GM12891 (cell line): ENCODE results near the gene HNRNPC.
"Not testable (repeated sequence)": the region's sequence is repeated elsewhere in the genome, so short reads cannot be mapped to it uniquely, and the experiment has no call there.

Experiments used
- DNase-seq: peaks from one replicate; pipeline ENCODE4 v3.0.0; 2011; ENCODE audit warnings: low spot score; ENCODE audit not compliant: insufficient read length
- FAIRE-seq: peaks from 2 replicates; lab custom pipeline; 2011; peaks lifted over from hg19 to GRCh38; lab: Jason Lieb, UNC
- PAX5 ChIP-seq: IDR thresholded peaks from 2 replicates; pipeline ENCODE4 v1.6.1; 2011; ENCODE audit warnings: low read length, moderate library complexity, mild to moderate bottlenecking; ENCODE audit not compliant: insufficient read depth, severe bottlenecking
- POLR2A ChIP-seq: IDR thresholded peaks from 2 replicates; pipeline ENCODE4 v1.6.1; 2011; ENCODE audit warnings: low read depth, low read length, control low read depth
- POLR2AphosphoS5 ChIP-seq: IDR thresholded peaks from 2 replicates; pipeline ENCODE4 v1.6.1; 2011; ENCODE audit warnings: low read depth, low read length, control low read depth
- POU2F2 ChIP-seq: IDR thresholded peaks from 2 replicates; pipeline ENCODE4 v1.6.1; 2011; ENCODE audit warnings: low read depth, mild to moderate bottlenecking, control low read depth, low read length, moderate library complexity
- SPI1 ChIP-seq: IDR thresholded peaks from 2 replicates; pipeline ENCODE4 v1.6.1; 2011; ENCODE audit warnings: low read depth, low read length, control low read depth
- TAF1 ChIP-seq: IDR thresholded peaks from 2 replicates; pipeline ENCODE4 v1.6.1; 2011; ENCODE audit warnings: low read depth, low read length, control low read depth

The HNRNPC gene

DNA sequence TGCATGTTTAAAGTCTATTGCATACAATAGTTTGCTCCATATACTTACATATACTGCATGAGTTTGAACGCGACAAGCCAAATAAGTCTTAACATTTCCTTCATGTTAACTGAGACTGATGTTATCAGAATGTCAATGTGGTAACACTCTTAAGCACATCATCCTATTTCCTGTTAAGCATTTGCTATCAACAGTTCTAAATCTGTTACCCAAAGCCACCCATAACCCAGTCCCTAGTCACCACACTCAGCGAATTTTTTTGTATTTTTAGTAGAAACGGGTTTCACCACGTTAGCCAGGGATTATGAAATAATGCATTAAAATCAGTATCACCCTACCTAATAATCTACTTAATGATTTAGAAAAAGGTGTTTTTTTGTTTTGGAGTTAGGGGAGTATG lies 39.4 kb downstream of the HNRNPC start:
- DNase-seq (no peak), FAIRE-seq (peak; percentile 26)
- TF ChIP-seq POU2F2 (no peak), POLR2AphosphoS5 (no peak), PAX5 (no peak), POLR2A (no peak), SPI1 (no peak), TAF1 (no peak)

DNA sequence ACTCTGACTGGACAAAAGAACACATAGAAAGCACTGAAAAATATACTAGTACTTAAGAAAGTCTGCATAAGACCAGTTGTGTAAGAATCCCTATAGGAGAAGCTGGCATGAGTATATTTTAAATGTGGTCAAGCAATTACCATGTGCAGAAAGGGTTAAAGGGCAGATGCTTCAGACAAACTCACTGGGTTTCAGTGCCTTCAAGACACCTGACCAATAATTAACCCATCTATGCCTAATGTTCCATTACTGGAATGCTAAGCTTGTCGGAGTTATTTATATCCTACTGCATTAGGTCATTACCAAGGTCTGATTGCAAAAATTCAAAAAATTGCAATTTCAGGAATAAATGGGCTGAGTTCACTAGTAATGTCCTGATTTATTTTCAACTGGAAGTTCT lies 41.3 kb downstream of the HNRNPC start:
- no peak for DNase-seq
- TF ChIP-seq PAX5 (no peak), POU2F2 (no peak), POLR2A (no peak)
- no peak for FAIRE-seq

DNA sequence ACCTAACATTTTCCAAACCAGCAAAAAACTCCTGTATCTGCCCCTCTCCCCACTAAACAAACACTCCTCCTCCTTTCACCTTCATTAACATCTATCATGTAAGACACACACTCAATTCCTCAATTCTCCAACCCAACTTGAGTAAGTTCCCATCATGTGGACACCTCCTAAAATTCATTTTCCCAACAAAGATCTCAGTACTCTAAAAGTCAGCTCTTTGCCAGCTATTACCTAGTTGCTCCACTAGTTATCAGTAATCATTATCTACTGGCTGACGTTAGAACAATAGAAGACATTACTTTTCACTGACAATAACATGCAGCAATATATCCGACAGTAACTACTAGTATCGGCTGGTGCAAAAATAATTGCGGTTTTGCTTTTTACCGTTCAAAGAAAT lies 42.1 kb downstream of the HNRNPC start:
- FAIRE-seq (no peak), DNase-seq (no peak)
- TF ChIP-seq SPI1 (no peak), PAX5 (no peak), POLR2AphosphoS5 (no peak), POLR2A (no peak), TAF1 (no peak), POU2F2 (no peak)

GRCh38 chr14:21226467-21226866 lies 42.8 kb downstream of the HNRNPC start:
- no peak for TF ChIP-seq POU2F2
- no peak for TF ChIP-seq SPI1
- no peak for TF ChIP-seq TAF1
- TF ChIP-seq PAX5, result no peak
- TF ChIP-seq POLR2A, result no peak
- TF ChIP-seq POLR2AphosphoS5, result no peak
- no peak for FAIRE-seq
- DNase-seq, result no peak

GRCh38 chr14:21225164-21225563 lies 44.1 kb downstream of the HNRNPC start:
- not testable (repeated sequence) for FAIRE-seq, DNase-seq

GRCh38 chr14:21220874-21221477 lies 48.3 kb downstream of the HNRNPC start:
- no peak for TF ChIP-seq POLR2AphosphoS5
- TF ChIP-seq SPI1, result no peak
- no peak for TF ChIP-seq POLR2A
- TF ChIP-seq POU2F2, result no peak
- no peak for TF ChIP-seq TAF1
- no peak for TF ChIP-seq PAX5
- DNase-seq, result no peak
- FAIRE-seq, result no peak

- no peak for TF ChIP-seq POLR2A
- TF ChIP-seq POLR2AphosphoS5, result no peak
- no peak for TF ChIP-seq SPI1
- TF ChIP-seq TAF1, result no peak
- TF ChIP-seq POU2F2, result no peak
- TF ChIP-seq PAX5, result no peak
- no peak for DNase-seq
- FAIRE-seq, result no peak
These were observed 49.6 kb downstream of the HNRNPC start for GRCh38 chr14:21219561-21220111.

DNA sequence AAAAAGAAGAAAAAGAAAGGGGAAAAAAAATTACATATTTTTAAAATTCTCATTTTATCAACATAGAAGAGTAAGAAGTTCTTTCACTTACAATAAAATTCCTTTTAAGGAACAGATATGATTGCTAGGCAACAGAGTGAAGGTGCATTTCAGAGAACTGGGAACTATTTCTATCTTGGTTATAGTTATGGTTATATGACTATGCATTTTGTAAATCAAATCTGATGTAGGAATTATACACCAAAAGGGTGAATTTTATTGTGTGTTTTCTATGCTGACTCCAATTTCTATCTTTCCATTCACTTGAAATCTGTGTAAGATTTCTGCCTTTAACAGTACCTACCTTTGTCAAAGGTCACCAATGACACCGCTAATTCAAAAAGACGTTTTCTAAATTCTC lies 50.1 kb downstream of the HNRNPC start:
- TF ChIP-seq POLR2A, result no peak
- no peak for TF ChIP-seq TAF1
- no peak for TF ChIP-seq POLR2AphosphoS5
- no peak for TF ChIP-seq PAX5
- TF ChIP-seq SPI1, result no peak
- TF ChIP-seq POU2F2, result no peak
- no peak for FAIRE-seq
- DNase-seq, result no peak

DNA sequence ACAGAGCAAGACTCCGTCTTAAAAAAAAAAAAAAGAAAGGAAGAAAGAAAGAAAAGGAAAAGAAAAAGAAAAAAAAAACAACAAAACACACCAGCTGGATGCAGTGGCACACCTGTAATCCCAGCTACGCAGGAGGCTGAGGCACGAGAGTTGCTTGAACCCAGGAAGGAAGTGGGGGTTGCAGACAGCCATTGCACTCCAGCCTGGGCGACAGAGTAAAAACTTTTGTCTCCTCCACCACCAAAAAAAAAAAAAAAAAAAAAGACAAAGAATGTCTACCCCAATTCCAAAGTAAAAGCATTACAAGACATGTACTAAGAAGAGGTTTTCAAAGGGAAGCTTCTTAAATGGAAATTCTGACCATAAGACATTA lies 53.4 kb downstream of the HNRNPC start:
- DNase-seq (no peak), FAIRE-seq (no peak)
- TF ChIP-seq POLR2AphosphoS5, result no peak
- TF ChIP-seq POLR2A, result no peak
- no peak for TF ChIP-seq POU2F2
- TF ChIP-seq PAX5, result no peak
- TF ChIP-seq TAF1, result no peak
- TF ChIP-seq SPI1, result no peak

- FAIRE-seq, result no peak
- TF ChIP-seq POLR2A, result no peak
- no peak for TF ChIP-seq SPI1
- no peak for TF ChIP-seq POLR2AphosphoS5
- TF ChIP-seq TAF1, result no peak
- TF ChIP-seq PAX5, result no peak
- no peak for TF ChIP-seq POU2F2
- no peak for DNase-seq
These were observed 53.9 kb downstream of the HNRNPC start for GRCh38 chr14:21215130-21215878.
